WI38 (cell line): ENCODE measurements around the gene USP40.

Experiments
- H3K4me3 ChIP-seq: 2 replicates; pipeline ENCODE4 v1.5.1; 2011; ENCODE audit warnings: low read depth, mild to moderate bottlenecking, control low read depth, low read length
- CTCF ChIP-seq: IDR thresholded peaks from 2 replicates; pipeline ENCODE4 v1.5.1; 2012; ENCODE audit warnings: low read depth, mild to moderate bottlenecking, control low read depth, low read length

USP40 gene

GRCh38 chr2:233468047-233468740, 98.4 kb downstream of the USP40 start:
- no peak overlapping the region for H3K4me3 ChIP-seq
- TF ChIP-seq CTCF, result no peak

GRCh38 chr2:233466991-233467603, 99.5 kb downstream of the USP40 start:
- no peak for TF ChIP-seq CTCF
- no peak overlapping the region for H3K4me3 ChIP-seq

GRCh38 chr2:233464531-233465240, 101.9 kb downstream of the USP40 start:
- TF ChIP-seq CTCF, result no peak
- no peak overlapping the region for H3K4me3 ChIP-seq

GRCh38 chr2:233464056-233464455, 102.5 kb downstream of the USP40 start:
- TF ChIP-seq CTCF, result no peak
- no peak overlapping the region for H3K4me3 ChIP-seq

GRCh38 chr2:233463586-233463985, 103.0 kb downstream of the USP40 start:
- H3K4me3 ChIP-seq, result no peak overlapping the region
- no peak for TF ChIP-seq CTCF

GRCh38 chr2:233462826-233463470, 103.6 kb downstream of the USP40 start:
- H3K4me3 ChIP-seq, result no peak overlapping the region
- no peak for TF ChIP-seq CTCF
